Tibial nerve (tissue), 4 donors: ENCODE measurements around the gene EYS.

Source experiments
- EP300 ChIP-seq, 2 donors: sonication (generic); formaldehyde crosslinking; IDR thresholded peaks; one replicate each; pipeline ENCODE4 v1.6.1; 2017; ENCODE audit warnings: antibody characterized with exemption in 2 of 2, mild to moderate bottlenecking in 1 of 2
- POLR2A ChIP-seq, 2 donors: fragments of 450-650 bp; IDR thresholded peaks; one replicate each; pipeline ENCODE4 v1.6.1; 2017; ENCODE audit warnings: antibody characterized with exemption in 2 of 2, mild to moderate bottlenecking in 2 of 2, moderate library complexity in 2 of 2
- TF ChIP-seq, protein P1 (sequence below), 5 experiments: fragments of 200-600 bp in 3 of 5; fragments of 450-650 bp in 2 of 5; sonication (generic) in 3 of 5; IDR thresholded peaks; one replicate each; pipeline ENCODE4 v1.5.1; 2016 to 2019; ENCODE audit warnings: antibody characterized with exemption in 5 of 5, mild to moderate bottlenecking in 3 of 5, moderate library complexity in 2 of 5

DNA sequence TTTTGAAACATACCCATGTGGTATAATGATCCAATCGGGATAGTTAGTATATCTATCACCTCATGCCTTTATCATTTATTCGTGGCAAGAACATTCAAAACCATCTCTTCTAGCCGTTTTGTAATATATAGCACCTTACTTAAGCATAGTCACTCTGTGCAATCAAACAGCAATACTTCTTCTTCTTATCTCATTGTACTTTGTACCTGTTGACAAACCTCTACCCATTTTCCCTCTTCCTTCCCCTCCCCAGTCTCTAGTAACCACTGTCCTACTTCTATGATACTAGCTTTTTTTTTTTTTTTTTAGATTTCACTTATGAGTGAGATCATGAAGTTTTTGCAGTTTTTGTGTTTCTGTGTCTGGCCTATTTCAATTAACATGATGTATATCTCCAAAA lies 296.7 kb downstream of the EYS start:
- TF ChIP-seq, protein P1, sequence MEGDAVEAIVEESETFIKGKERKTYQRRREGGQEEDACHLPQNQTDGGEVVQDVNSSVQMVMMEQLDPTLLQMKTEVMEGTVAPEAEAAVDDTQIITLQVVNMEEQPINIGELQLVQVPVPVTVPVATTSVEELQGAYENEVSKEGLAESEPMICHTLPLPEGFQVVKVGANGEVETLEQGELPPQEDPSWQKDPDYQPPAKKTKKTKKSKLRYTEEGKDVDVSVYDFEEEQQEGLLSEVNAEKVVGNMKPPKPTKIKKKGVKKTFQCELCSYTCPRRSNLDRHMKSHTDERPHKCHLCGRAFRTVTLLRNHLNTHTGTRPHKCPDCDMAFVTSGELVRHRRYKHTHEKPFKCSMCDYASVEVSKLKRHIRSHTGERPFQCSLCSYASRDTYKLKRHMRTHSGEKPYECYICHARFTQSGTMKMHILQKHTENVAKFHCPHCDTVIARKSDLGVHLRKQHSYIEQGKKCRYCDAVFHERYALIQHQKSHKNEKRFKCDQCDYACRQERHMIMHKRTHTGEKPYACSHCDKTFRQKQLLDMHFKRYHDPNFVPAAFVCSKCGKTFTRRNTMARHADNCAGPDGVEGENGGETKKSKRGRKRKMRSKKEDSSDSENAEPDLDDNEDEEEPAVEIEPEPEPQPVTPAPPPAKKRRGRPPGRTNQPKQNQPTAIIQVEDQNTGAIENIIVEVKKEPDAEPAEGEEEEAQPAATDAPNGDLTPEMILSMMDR (IDR thresholded peaks at IDR 0.05), result no peak
- no peak for TF ChIP-seq EP300 (IDR thresholded peaks at IDR 0.05)
- no peak for TF ChIP-seq POLR2A (IDR thresholded peaks at IDR 0.05)
